Measurements from ENCODE around the gene TNNC2.

Gene TNNC2

GRCh38 chr20:45780159-45780558 is 47.0 kb downstream of the TNNC2 start:
- H3K36me3 Mint-ChIP-seq (ENCODE audit: insufficient read depth): no peaks in the 10 kb centered on the region
- H3K4me1 Mint-ChIP-seq: peaks cover 7% of the 10 kb centered on the region
- H3K27me3 Mint-ChIP-seq: peaks cover 11% of the 10 kb centered on the region
- no peak for ATAC-seq (replicated peaks; ENCODE audit: extremely low read depth, poor library complexity, severe bottlenecking)
- no peak overlapping the region for H3K4me3 Mint-ChIP-seq
- H3K9me3 Mint-ChIP-seq: no peaks in the 10 kb centered on the region
- DNase-seq (ENCODE audit: low spot score in 2 of 2): no peak
- H3K27ac Mint-ChIP-seq (ENCODE audit: low read depth): no peak overlapping the region

- H3K36me3 Mint-ChIP-seq (ENCODE audit: insufficient read depth): no peaks in the 10 kb centered on the region
- H3K27ac Mint-ChIP-seq (ENCODE audit: low read depth): no peak overlapping the region
- ATAC-seq (replicated peaks; ENCODE audit: extremely low read depth, poor library complexity, severe bottlenecking): no peak
- H3K9me3 Mint-ChIP-seq: no peaks in the 10 kb centered on the region
- peaks cover 7% of the 10 kb centered on the region for H3K4me1 Mint-ChIP-seq
- no peak for DNase-seq (ENCODE audit: low spot score in 2 of 2)
- no peak overlapping the region for H3K4me3 Mint-ChIP-seq
- peaks cover 20% of the 10 kb centered on the region for H3K27me3 Mint-ChIP-seq
Measured at GRCh38 chr20:45779011-45779915, 47.8 kb downstream of the TNNC2 start.

- H3K36me3 Mint-ChIP-seq (ENCODE audit: insufficient read depth): no peaks in the 10 kb centered on the region
- DNase-seq (ENCODE audit: low spot score in 2 of 2): no peak
- H3K27ac Mint-ChIP-seq (ENCODE audit: low read depth): no peak overlapping the region
- no peaks in the 10 kb centered on the region for H3K4me1 Mint-ChIP-seq
- H3K4me3 Mint-ChIP-seq: no peak overlapping the region
- no peak for ATAC-seq (replicated peaks; ENCODE audit: extremely low read depth, poor library complexity, severe bottlenecking)
- no peaks in the 10 kb centered on the region for H3K9me3 Mint-ChIP-seq
- H3K27me3 Mint-ChIP-seq: peaks cover 27% of the 10 kb centered on the region
Measured at GRCh38 chr20:45776931-45777330, 50.2 kb downstream of the TNNC2 start.

GRCh38 chr20:45775411-45775810 is 51.7 kb downstream of the TNNC2 start:
- Mint-ChIP-seq H3K9me3 (no peaks in the 10 kb centered on the region), H3K36me3 (ENCODE audit: insufficient read depth) (peaks cover 2% of the 10 kb centered on the region), H3K4me1 (peaks cover 5% of the 10 kb centered on the region)

GRCh38 chr20:45774945-45775344 is 52.2 kb downstream of the TNNC2 start:
- Mint-ChIP-seq H3K9me3 (no peaks in the 10 kb centered on the region), H3K27me3 (peaks cover 27% of the 10 kb centered on the region), H3K27ac (ENCODE audit: low read depth) (no peak overlapping the region), H3K4me1 (peaks cover 5% of the 10 kb centered on the region), H3K36me3 (ENCODE audit: insufficient read depth) (peaks cover 2% of the 10 kb centered on the region), H3K4me3 (no peak overlapping the region)
- DNase-seq (ENCODE audit: low spot score in 2 of 2) (no peak), ATAC-seq (replicated peaks; ENCODE audit: extremely low read depth, poor library complexity, severe bottlenecking) (no peak)

More at GRCh38 chr20:45775411-45775810, 51.7 kb downstream of the TNNC2 start:
- no peak overlapping the region for H3K4me3 Mint-ChIP-seq
- H3K27me3 Mint-ChIP-seq: peaks cover 27% of the 10 kb centered on the region
- no peak for DNase-seq (ENCODE audit: low spot score in 2 of 2)
- H3K27ac Mint-ChIP-seq (ENCODE audit: low read depth): no peak overlapping the region
- ATAC-seq (replicated peaks; ENCODE audit: extremely low read depth, poor library complexity, severe bottlenecking): no peak

All from central memory CD8-positive, alpha-beta T cell (primary cell).